ENCODE data around the gene JMJD1C.

Gene JMJD1C

DNA sequence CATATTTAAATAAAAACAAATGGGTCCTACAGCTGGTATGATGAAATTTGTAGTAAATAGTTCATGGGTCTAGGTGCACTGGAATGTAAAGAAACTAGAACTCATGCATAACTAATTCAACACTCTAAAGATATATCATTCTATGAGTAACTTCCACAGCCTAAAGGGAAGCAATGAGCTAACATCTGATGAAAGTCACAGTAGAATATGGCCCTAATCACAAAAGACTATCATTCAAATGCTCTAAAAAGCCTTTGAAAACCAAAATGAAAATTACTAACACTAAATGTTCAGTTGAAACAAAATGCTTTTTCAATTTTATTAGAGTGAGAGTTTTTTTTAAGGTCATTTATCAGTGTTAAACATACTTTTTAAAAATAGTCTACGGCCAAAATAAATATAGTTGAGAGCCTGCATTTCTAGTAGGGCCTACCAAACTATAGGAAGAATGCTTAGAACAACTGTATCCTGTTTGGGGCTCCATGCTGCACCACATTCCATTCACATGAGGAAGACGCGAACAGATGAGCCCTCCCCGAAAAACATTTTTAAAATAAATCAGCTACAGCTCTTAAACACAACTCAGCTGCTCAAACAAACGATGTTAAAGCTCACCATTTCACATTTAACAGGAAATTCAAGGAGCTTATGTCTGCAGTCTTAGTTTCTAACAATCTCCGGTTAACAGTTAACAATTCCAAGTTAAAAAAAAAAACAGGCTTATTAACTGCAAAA lies 198.2 kb downstream of the JMJD1C start:
- TF ChIP-seq CTCF (IDR thresholded peaks at IDR 0.05), result no peak
- DNase-seq (ENCODE audit: low spot score), result no peak
- Histone ChIP-seq H3K27ac (peak overlapping the region; percentile 83 to 96), H3K4me3 (peak overlapping the region; percentile 83)

GRCh38 chr10:63266391-63267316 lies 199.1 kb downstream of the JMJD1C start:
- no peak for DNase-seq (ENCODE audit: low spot score)
- Histone ChIP-seq H3K4me3 (peak overlapping the region; percentile 83), H3K27ac (peak overlapping the region; percentile 72 to 83)
- no peak for TF ChIP-seq CTCF (IDR thresholded peaks at IDR 0.05)

GRCh38 chr10:63265683-63266235 lies 200.0 kb downstream of the JMJD1C start:
- no peak for DNase-seq (ENCODE audit: low spot score)
- Histone ChIP-seq H3K4me3 (peak overlapping the region; percentile 83), H3K27ac (peak overlapping the region; percentile 79 to 83)
- no peak for TF ChIP-seq CTCF (IDR thresholded peaks at IDR 0.05)

GRCh38 chr10:63265222-63265617 lies 200.6 kb downstream of the JMJD1C start:
- TF ChIP-seq CTCF (IDR thresholded peaks at IDR 0.05), result no peak
- Histone ChIP-seq H3K4me3 (peak overlapping the region; percentile 83), H3K27ac (peak overlapping the region; percentile 79 to 83)
- DNase-seq (ENCODE audit: low spot score), result no peak

DNA sequence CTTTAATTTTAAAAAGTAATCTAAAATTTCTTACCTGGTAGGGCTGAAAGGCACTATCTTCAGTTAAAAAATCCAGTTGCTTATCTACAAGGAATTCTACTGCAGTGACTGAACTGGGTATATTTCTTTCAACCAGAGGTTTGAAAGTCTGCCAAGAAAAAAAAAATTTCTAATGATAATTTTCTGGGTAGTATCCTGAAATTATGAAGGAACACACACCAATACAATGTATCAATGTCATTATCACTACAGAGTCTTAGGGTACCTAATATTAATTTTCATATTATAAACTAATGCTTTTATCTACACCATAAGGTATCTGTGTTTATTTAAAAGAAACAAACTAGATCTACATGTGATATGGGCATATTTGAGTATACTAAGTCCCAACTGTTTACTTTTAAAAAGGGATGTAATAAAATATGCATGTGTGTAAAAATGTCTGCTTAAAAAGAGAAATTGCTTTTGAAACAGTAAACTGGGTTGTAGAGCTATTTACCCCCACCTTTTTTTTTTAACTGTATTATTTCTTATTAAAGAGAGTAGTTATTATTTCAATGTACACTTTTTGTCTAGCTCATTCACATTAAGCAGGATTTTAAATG lies 201.1 kb downstream of the JMJD1C start:
- DNase-seq (ENCODE audit: low spot score), result no peak
- Histone ChIP-seq H3K4me3 (peak overlapping the region; percentile 83), H3K27ac (peak overlapping the region; percentile 79 to 83)
- no peak for TF ChIP-seq CTCF (IDR thresholded peaks at IDR 0.05)

GRCh38 chr10:63262430-63263073 lies 203.2 kb downstream of the JMJD1C start:
- H3K4me3 ChIP-seq, result peak overlapping the region; percentile 20
- no peak for DNase-seq (ENCODE audit: low spot score)
- H3K27ac ChIP-seq, result peak overlapping the region; percentile 6 to 75
- no peak for TF ChIP-seq CTCF (IDR thresholded peaks at IDR 0.05)

All from coronary artery (tissue), 2 donors.